NOMO-1 treated with DMSO at 0.1 percent for 48 hours (cell line): ENCODE results near the gene ATP10A.

ENCODE experiments used
- DNase-seq: peaks from one replicate; lab custom pipeline; 2025; ENCODE audit not compliant: unreplicated experiment; lab: John Stamatoyannopoulos, UW

The ATP10A gene

DNA sequence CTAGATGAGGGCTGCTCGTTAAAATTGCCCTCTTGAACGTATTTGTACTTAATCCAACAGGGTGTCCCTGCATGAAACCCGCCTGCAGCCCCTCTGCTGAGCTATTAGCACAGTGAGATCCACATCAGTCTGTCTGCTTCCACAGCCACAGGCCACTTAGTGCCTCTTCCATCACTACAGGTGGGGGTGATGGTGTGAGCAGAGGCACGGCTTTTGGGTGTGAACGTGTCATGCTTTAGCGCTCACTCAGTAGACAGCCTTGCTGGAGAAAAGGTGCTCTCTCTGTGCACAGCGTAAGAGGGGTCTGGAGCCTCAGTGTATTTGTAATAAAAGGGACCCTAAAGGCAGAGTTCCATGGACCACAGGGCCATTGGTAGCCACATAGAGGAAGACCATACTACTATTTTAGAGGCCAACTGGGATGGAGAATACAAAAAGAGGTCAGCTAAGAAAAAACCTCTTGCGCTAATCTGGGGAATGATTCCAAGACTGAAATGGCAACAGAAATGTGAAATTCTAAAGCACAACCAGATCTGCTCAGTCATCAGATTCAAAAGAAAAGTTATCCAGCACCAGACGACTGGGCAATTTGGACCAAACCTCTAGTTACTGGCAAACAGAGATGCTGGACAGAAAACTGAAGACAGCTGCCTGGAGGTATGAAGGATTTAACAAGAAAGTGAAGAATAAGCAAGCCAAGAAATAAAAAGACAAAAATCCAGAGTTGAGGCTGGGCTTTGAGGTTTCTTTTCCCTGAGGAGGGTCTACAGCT is 120.2 kb downstream of the ATP10A start:
- no peak for DNase-seq

DNA sequence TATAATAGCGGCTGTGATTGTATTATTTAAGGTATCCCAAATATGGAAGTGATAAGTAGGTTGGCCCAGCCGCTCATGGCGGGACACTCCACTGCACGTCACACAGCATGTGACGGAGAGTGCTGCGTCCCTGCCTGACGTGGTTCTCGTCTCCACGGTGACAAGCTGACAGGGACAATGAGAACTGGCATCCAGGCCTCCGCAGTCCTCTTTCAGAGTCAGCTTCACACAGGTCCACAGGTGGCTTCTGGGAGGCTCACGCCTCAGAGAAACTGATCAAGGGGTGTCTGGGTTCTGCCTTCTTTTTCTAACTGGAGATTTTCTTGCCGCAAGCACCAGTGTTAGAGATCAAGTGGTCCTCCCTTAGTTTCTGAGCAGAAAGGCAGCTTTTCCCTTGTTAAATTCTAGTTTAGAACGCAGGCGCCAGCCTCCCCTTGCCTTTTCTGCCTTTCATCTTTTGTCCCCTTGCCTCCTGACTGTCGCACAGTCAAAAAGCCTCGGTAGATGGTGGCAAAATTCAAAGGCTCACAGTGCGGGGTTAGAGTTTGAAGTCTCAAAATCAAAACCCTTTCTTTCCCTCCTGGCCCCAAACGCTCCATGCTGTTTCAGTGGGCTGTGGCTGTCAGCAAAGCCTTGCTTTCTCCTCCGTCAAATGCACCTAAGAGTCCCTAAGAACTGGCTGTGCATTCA is 120.9 kb downstream of the ATP10A start:
- DNase-seq = no peak

DNA sequence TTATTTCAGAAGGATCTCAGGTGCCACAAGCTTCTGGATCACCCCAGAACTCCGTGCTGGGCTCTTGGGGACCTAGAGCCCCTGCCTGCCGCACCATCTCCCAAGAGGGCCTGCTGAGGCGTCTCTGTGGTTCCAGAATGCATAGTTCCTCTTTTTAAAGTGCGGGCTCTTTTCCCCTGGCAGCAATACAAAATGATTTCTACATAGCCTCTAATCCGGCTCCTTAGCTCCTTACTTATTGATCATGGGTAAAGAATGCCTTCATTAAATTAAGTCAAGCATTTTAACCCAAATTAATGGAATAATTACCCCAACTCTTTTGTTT is 121.9 kb downstream of the ATP10A start:
- DNase-seq = peak; percentile 74

DNA sequence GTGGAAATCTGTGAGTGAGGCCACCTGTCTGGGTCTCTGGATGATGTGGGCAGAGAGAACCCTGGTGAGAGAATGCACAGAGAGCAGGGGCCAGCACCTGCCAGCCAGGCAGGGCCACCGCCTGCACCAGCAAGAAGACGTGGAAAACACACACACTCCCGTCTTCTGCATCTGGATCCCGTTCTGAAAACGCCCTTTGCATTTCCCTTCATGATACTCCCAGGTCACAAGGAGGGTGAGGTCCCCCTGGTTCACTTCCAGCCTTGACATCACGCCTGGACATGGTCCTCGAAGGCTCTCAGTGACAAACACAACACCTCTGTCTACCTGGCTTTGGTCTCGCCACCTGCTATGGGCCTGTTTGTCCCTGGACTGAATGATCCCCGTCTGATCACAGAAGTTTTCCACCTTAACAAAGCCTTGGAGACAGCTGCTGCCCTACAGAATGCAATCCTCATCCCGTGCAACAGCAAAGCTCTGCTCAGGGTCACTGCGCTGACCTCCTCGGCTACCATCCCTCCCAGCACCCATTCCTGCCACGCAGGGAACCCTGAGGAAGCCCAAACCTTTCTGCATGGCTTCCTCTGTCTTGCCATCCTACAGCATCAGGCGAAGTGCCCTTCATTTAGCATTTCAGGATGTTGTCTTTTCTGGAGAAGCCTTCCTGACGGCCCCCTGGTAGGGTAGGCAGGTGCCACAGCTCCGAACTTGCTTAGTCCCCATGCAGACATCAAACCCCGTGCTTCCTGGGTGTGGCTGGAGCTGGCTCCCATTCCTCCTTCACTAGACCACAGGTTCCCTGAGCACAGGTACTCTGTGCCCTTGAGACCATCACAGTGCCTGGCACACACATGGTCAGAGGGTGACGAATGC is 122.5 kb downstream of the ATP10A start:
- no peak for DNase-seq

DNA sequence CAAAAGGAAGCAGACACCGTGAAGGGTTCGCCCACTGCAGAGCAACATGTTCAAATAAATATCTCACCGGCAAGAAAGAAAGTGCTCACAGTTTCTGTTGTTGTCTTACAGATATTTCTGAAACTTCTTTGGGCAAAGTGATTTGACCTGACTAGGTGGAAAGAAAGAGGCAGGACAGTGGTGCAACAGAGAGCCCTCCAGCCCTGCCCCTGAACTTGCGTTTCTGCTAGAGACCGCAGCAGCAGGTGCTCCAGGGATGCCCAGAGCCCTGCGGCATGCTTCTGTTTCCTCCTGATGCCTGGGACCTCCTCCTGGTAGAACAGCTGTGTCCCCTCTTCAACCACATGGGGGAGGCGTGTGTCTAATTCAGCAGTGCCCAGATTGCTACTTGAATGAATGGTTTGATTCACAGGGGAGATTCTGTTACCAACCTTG is 123.4 kb downstream of the ATP10A start:
- peak; percentile 63 for DNase-seq

DNA sequence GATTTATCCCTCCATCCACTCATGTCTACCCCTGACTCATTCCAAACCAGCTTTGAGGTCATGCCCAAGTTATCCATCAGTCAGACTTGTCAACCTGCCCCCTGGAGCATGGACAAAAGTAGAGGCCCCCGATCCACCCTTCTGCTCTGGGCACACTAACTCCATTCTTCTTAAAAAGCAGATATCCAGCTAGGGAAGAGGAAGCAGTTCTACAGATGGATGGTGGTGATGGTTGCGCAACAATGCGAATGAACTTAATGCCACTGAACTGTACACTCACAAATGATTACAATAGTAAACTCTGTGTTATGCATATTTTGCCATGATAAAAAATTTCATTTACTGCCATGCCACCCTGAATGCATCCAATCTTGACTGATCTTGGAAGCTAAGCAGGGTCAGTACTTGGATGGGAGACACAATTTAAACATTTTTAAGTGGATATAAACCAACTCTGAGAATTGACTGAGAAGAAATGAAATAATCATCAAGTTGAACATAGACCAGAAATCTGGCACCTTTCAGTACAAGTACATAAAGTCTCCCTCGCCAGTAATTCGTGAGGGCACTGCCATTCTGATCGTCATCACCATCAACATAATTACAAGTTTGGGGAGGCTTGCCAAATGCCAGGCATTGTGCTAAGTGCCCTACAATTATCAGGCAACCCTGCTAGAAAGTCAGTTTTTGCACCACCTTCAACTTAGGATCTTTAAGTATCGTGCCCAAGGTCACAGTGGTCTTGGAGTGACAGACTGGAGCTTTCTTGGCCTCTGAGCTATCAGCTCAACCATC is 124.8 kb downstream of the ATP10A start:
- peak; percentile 88 for DNase-seq

DNA sequence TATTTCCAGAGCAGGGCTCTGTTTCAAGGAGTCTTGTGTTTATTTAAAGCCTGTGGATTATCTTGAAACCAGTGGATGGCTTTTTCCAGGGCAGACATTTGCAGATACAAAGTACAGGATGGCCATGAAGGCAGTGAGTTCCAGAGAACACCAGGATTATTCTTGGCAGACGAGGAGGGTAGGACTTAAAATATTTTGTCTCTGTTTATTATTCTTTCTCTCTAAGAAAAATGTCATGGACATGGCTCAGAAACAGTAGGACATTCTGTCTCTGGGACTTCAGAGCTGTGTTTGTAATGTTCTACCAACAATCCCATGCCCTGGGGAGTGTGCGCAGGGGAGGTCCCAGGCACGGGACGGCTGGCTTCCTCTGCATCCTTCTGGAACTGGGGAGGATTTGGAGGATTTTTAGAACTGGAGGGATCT is 125.9 kb downstream of the ATP10A start:
- no peak for DNase-seq

DNA sequence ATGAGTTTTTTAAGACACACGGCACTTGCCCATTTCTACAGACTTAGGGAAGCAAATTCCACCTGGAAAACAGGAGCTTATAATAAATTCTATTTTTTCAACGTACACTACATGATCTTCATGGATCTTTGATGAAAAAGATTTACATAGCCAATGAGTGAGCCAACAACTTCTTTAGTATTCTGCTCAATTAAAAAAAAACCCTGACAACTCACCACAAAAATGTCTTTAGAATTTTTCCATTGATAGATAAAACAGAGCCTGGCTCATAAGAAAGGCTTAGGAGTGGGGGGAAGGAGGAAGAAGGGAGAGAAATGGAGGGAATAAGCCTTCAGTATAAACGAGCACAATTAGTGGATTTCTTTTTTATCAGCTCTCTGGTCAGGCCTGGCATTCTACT is 126.7 kb downstream of the ATP10A start:
- no peak for DNase-seq

DNA sequence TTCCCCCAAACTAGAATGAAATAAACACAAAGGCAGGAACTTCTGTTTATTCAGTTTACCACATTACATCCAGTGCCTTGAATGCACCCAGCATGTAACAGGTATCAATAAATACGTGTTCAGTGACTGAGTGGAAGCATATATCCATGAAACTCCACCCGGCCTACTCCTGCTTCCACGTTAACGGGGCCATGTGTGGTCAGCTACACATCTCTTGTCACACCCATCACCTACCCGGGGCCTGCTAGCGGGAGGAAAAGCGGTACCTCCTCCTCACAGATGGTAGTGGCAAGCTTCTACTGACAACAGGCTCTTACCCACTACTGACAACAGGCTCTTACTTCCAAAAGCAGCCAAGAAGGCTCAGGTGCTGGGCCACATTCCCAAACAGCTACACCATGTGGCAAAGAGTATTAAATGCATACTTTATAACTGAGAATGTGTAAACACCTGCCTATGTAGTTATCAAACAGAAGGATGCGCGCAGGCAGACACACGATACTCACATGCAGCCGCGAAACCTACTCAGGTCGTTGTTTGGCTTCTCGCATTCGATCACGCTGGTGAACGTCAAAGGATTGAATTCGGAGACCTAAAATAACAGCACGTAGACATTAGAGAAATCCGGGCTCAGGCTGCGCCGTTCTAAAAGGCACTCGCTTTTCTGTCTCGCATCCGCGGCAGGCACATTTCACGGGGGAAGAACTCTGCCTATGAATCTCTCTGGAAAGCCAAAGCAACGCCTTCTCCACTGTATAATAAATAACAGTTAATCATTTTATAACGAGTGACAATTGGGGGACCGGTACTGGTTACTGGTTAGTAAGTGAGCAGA is 127.4 kb downstream of the ATP10A start:
- DNase-seq = no peak

DNA sequence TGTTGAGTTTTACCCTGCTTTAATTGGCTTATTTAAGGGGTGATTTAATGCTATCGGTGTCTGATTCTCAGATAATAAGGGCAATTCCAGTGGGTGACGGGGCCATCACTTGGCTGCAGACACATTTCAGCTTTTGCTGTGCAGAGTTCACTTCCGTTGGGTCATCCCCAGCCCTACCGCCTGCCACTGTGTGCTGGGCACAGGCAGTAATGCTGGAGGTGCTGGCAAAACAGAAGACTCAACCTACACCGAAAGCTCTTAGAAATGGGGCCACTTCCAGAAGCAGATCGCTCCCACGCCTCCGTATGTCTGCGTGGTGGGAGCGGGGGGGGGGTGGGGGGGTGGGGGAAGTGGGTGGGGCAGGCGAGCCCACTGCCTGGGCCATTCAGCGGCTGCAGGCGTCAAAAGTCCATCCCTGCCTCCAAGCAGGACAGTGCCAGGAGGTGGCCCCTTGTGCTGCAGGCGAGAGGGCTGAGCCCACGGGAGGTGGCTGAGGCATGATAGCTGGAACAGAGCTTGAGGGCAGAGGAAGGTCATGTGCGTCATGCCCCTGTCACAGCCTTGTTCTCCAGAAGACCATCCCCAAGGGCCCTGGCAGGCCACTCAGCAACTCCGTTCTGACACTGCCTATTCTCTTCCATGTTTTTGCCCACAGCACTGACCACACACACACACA is 128.3 kb downstream of the ATP10A start:
- no peak for DNase-seq

DNA sequence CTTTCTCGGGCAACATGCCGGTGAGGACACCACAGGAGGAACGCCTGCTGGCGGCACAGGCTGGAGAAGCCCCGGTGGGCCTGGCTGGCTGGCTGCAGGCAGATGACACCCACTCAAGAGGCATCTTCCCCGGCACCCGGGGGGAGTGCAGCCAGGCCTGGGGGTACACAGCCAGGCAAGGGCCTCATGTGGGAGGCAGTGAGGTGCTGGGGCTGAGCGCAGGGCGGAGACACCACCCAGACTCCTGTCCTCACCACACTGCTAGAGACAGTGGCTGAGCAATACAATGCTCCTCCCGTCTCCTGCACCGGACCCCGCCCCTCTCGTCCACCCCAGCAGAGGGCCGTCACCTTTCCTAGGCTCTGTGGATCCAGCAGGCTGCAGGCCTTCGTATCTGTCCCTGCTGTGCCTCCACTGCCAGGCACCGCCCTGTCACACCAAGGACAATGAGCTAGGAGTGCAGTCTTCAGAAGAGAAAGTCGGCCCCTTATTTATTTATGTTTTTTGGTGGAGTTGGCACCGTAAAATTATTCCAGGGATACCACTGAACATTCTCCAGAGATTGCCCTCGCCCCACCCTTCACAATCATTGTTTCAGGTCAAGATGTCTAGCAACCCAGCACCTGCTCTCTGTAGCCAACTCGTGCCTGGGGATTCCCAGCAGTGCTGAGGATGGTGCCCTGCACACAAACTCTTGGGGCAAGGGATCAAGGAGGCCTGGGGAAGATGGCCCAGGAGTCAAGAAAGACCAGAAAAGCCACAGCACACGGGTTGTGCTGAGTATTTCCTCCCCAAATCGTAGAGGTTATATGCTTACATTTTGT is 129.1 kb downstream of the ATP10A start:
- DNase-seq = no peak

DNA sequence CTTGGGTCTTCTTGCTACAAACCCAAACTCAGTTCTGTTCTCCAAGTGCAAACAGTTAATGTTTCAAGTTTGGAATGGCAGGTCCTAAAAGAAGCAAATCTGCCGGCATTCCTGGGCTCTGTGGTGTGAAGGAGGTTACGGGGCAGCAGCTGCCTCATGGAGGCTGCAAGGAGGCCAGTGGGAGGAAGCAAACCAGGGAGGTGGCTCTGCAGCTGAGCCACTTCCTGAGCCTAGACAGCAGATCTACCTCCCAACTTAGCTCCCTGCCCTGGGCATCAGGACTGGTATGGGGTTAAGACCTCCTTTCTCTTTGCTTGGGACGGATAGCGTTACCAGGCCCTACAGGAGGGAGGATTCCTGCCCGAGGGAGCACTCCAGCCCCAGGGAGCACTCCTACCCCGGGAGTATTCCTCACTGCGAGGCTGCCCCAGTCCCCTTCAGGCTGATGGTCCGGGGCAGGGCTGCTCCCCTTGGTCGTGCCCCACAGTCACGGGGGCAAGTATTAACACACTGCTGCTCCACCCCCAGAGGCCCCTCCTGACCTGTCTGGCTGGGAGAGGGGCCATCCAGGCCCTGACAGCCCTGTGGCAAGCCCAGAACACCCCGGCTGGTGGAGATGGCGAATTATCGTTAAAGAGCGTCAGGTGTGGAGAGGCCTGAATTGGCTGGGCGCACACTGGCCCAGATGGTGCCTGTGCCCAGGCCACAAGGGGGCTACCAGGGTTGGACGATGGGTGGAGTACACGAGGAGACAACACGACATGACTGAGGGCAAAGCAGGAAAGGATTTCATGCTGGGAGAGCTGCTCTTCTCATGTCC is 129.9 kb downstream of the ATP10A start:
- DNase-seq = no peak

DNA sequence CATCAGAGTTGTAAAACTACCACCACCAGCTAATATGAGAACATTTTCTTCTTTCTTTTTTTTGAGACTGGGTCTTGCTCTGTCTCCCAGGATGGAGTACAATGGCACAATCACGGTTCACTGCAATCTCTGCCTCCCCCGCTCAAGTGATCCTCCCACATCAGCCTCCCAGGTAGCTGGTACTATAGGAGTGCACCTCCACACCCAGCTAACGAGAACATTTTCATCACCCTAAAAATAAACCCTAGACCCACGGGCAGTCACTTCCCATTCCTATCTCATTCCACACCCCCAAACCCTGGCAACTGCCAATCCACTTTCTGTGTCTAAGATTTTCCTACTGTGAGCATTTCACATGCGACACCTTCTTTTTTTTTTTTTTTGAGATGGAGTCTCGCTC is 130.9 kb downstream of the ATP10A start:
- DNase-seq = no peak

DNA sequence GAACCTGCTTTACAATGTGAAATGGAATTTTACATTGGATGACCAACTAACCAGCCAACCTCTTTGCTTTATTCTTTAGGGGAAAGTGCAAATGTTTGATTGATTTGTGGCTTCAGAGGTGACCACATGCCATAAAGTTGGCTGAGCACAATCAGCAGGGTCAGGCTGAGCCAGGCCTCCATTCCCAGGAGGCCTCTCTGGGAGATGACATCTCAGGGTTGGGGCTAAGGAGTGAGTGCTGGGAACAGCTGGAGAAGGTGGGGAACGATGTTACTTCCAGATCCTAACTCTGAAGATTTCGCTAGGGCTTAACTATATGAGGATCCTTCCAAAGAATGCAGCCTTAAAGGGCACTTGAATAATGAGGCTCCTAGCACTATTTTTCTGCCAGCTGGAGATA is 131.7 kb downstream of the ATP10A start:
- DNase-seq = no peak

DNA sequence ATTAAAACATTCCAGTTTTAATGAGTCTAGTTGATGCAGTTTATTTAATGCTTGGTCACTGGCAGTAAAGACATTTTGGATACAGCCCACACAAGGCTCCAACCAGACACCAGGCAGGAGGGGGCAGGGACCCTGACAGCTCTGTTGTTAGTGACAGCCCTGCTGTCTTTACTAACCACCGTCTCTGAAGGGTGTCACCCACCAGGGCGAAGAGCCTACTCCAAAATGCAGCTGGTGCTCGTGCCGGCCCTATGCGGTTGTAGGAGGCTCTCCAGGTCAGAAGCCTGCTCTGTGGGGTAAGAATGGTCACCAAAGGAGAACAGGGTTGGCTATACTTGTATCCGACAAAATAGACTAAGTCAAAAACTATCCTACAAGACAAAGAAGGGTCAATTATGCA is 132.2 kb downstream of the ATP10A start:
- DNase-seq = no peak

DNA sequence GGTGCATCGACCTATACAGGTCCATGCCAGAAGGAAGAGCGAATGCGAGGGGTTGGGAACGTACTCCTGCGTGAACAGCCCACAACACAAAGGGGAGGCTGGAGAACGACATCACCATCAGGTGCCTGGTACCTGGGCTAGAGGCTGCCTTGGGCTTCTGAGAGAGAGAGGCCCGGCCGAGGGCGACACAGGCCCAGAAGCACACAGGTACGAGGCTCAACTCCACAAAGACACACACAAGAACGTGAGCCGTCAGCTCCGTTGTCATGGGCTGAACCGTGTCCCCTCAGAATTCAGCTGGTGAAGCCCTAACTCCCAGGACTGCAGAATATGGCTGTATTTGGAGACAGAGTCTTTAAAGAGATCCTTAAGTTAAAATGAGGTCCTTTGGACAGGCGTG is 134.3 kb downstream of the ATP10A start:
- DNase-seq = no peak

DNA sequence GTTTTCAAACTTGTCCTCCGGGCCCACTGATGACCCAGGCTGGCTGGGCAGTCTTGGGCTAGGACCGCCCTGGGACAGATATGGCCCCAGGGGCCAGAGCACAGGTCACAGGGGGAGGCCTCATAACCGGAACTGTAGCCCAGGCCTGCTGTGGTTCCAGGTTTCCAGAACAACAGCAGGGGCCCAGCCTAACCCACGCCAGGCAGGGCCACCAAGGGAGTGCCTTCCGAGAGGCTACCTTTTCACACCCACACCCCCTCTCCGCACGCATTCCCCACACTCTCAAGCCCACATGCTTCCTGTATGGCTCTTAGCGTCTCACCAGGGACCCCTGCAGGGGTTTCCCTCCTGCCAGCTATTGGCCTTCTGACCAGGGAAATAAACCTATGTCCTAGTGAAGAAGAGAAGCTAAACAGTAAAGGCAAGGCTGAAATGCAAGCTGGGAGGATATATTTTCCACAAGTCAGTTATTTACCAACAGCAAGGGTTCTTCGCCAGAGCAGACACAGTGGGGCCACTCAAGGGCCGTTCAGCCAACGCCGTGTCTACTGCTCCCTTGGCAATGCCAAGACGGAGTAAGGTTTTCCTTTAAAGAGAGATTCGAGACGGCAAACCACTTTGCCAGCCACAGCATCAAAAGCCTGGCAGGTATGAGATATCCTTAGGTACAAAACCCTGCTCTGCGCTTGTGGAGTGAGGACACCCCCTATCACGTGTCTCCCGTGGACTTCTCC is 135.1 kb downstream of the ATP10A start:
- no peak for DNase-seq
